Lung (tissue), 12 donors: ENCODE results near the gene MSH5. TPM values are rescaled to one million over a fixed set of nuclear protein-coding genes. Genes with fewer than 3 reads are reported as not detected.

Experiments
- ATAC-seq: fragments of 200-7000 bp; cut with Tn5 transposase; one replicate; pipeline ENCODE4 v1.9.1; 2020; ENCODE audit warnings: moderate number of reproducible peaks; ENCODE audit not compliant: insufficient read depth, low FRiP score
- DNase-seq, 3 donors: peaks; one replicate each; pipeline ENCODE4 v3.0.0-alpha.2; 2013 to 2017
- H3K27ac ChIP-seq, 2 donors: one replicate each; pipeline ENCODE4 v1.5.1; 2013; ENCODE audit warnings: mild to moderate bottlenecking in 2 of 2, moderate library complexity in 2 of 2, control low read depth in 1 of 2, inconsistent platforms in 1 of 2, low read depth in 1 of 2, low read length in 1 of 2
- H3K27me3 ChIP-seq, 3 donors: one replicate each; pipeline ENCODE4 v1.5.1; 2013; ENCODE audit warnings: low read length in 2 of 3; ENCODE audit not compliant: control insufficient read depth in 3 of 3, insufficient read depth in 3 of 3
- H3K36me3 ChIP-seq, 4 donors: one replicate each; pipeline ENCODE4 v1.5.1; 2013; ENCODE audit warnings: low read length in 4 of 4, mild to moderate bottlenecking in 1 of 4, moderate library complexity in 1 of 4; ENCODE audit not compliant: control insufficient read depth in 4 of 4, insufficient read depth in 4 of 4
- H3K4me1 ChIP-seq, 5 donors: one replicate each; pipeline ENCODE4 v1.5.1; 2013; ENCODE audit warnings: low read length in 5 of 5, mild to moderate bottlenecking in 2 of 5, moderate library complexity in 1 of 5; ENCODE audit not compliant: control insufficient read depth in 5 of 5, insufficient read depth in 5 of 5
- H3K4me3 ChIP-seq: one replicate; pipeline ENCODE4 v1.5.1; 2013; ENCODE audit warnings: mild to moderate bottlenecking, control low read depth, moderate library complexity
- H3K9ac ChIP-seq, 2 donors: one replicate each; pipeline ENCODE4 v1.5.1; 2013; ENCODE audit warnings: low read length in 2 of 2, control low read depth in 1 of 2; ENCODE audit not compliant: insufficient read depth in 1 of 2
- H3K9me3 ChIP-seq, 4 donors: one replicate each; pipeline ENCODE4 v1.5.1; 2013; ENCODE audit warnings: low read length in 3 of 4, mild to moderate bottlenecking in 1 of 4, moderate library complexity in 1 of 4; ENCODE audit not compliant: control insufficient read depth in 4 of 4, insufficient read depth in 3 of 4
- WGBS, 2 donors: extraction: QIAGEN DNeasy Blood & Tissue Kit; methylation state at CpG; one replicate each; pipeline ENCODE4 v1.1.7; 2013; 5-methylcytosine and 5-hydroxymethylcytosine counted together
- polyA plus RNA-seq, 2 donors: library from polyadenylated mRNA; stranded (reverse); fragments of 200-250 nt; gene quantifications; one replicate each; pipeline ENCODE4 v1.2.1, GENCODE V29; 2013
- total RNA-seq, 2 donors: library from RNA; depleted of rRNA in 1 of 2; stranded (reverse); fragments of >200 nt in 1 of 2; gene quantifications; one replicate each; pipeline ENCODE4 v1.2.1, GENCODE V29; 2014 to 2021
- TF ChIP-seq, protein P1 (sequence below): IDR thresholded peaks from 2 replicates; pipeline ENCODE4 v1.5.1; 2012; ENCODE audit warnings: mild to moderate bottlenecking; ENCODE audit errors: control extremely low read depth, extremely low read depth
- donor health status: control.
- donor health status: control.
- donor health status: Bipolar disorder and iron deficiency.
- donor health status: healthy.
- donor health status: DM: yes; HTN: yes; CAD: no.

Gene MSH5
- total and polyA plus RNA-seq, 4 donors, result 4.5 to 17.8 (median 13.4) TPM

GRCh38 chr6:31750411-31751022 is 10.7 kb downstream of the MSH5 start:
- TF ChIP-seq, protein P1, sequence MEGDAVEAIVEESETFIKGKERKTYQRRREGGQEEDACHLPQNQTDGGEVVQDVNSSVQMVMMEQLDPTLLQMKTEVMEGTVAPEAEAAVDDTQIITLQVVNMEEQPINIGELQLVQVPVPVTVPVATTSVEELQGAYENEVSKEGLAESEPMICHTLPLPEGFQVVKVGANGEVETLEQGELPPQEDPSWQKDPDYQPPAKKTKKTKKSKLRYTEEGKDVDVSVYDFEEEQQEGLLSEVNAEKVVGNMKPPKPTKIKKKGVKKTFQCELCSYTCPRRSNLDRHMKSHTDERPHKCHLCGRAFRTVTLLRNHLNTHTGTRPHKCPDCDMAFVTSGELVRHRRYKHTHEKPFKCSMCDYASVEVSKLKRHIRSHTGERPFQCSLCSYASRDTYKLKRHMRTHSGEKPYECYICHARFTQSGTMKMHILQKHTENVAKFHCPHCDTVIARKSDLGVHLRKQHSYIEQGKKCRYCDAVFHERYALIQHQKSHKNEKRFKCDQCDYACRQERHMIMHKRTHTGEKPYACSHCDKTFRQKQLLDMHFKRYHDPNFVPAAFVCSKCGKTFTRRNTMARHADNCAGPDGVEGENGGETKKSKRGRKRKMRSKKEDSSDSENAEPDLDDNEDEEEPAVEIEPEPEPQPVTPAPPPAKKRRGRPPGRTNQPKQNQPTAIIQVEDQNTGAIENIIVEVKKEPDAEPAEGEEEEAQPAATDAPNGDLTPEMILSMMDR, result no peak
- WGBS, 2 donors, result 89 to 97% methylated on average over 7 of the region's 7 CpGs
- Histone ChIP-seq H3K9me3 (no peaks in the 10 kb centered on the region), H3K27ac (no peak overlapping the region), H3K36me3 (peaks cover 0 to 5% (median 2%) of the 10 kb centered on the region in 4 donors), H3K4me1 (no peaks in the 10 kb centered on the region), H3K27me3 (no peaks in the 10 kb centered on the region), H3K4me3 (no peak overlapping the region), H3K9ac (no peak overlapping the region)
- ATAC-seq, result no peak
- no peak for DNase-seq

DNA sequence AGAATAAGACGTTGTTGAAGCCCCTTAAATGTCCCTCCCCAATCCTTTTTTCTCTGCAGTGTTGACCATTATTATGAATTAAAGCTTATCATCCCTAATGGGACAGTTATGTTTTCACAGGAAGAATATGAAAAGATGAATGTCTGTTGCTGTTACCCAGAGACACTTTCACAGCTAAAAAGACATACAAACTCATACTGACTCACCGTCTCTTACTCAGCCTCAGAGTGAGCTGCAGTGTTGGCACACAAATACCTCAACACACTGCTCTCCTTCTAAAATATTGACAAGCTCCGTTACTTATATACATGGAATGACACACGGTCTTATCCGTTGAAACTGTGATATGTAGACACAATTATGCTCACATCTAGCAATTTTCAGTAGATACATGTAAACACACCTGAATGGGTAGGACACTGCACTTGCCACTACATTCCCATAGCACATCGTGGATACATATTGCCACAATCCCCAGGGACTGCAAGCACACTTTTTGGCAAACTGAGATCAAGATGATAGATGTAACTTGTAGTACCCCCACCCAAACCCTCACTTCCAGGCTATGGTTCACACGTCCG is 13.0 kb downstream of the MSH5 start:
- no peak overlapping the region for H3K9ac ChIP-seq
- H3K27ac ChIP-seq, result no peak overlapping the region
- WGBS, 2 donors, result 76 to 80% methylated on average over 8 of the region's 8 CpGs
- H3K4me1 ChIP-seq, result no peaks in the 10 kb centered on the region
- TF ChIP-seq, protein P1, result no peak
- DNase-seq (no peak), ATAC-seq (no peak)
- no peaks in the 10 kb centered on the region for H3K9me3 ChIP-seq
- no peak overlapping the region for H3K4me3 ChIP-seq
- H3K36me3 ChIP-seq, result peaks cover 0 to 1% (median 0%) of the 10 kb centered on the region in 4 donors
- no peaks in the 10 kb centered on the region for H3K27me3 ChIP-seq

GRCh38 chr6:31758281-31758680 is 18.5 kb downstream of the MSH5 start:
- Histone ChIP-seq H3K9ac (no peak overlapping the region), H3K4me1 (peaks cover 0 to 1% (median 0%) of the 10 kb centered on the region in 5 donors), H3K27me3 (no peaks in the 10 kb centered on the region), H3K9me3 (no peaks in the 10 kb centered on the region), H3K4me3 (no peak overlapping the region), H3K36me3 (peaks cover 0 to 3% (median 0%) of the 10 kb centered on the region in 4 donors), H3K27ac (no peak overlapping the region)
- DNase-seq (no peak), ATAC-seq (no peak)
- 96 to 98% methylated on average over 2 of the region's 2 CpGs for WGBS, 2 donors
- TF ChIP-seq, protein P1, result no peak
